NB4 (cell line): ENCODE results near the gene ADGRL2.

Experiments
- CTCF ChIP-seq: IDR thresholded peaks from one replicate; pipeline ENCODE4 v1.5.1; 2012; ENCODE audit warnings: low read depth, low read length
- MAX ChIP-seq: IDR thresholded peaks from 2 replicates; pipeline ENCODE4 v1.6.1; 2011; ENCODE audit warnings: low read depth, low read length
- POLR2A ChIP-seq: IDR thresholded peaks from 2 replicates; pipeline ENCODE4 v1.6.1; 2011; ENCODE audit warnings: mild to moderate bottlenecking; ENCODE audit not compliant: insufficient read length; ENCODE audit errors: extremely low read depth

- TF ChIP-seq CTCF (no peak), MAX (no peak), POLR2A (no peak)
These were observed 2.1 kb downstream of the ADGRL2 start for GRCh38 chr1:81802707-81803430.
